ENCODE data around the gene SVOP.
"Not testable (repeated sequence)": the region's sequence is repeated elsewhere in the genome, so short reads cannot be mapped to it uniquely, and the experiment has no call there.

- not testable (repeated sequence) for TF ChIP-seq EZH2phosphoT487 (IDR thresholded peaks at IDR 0.05; ENCODE audit: low read depth)
- TF ChIP-seq, protein P1, sequence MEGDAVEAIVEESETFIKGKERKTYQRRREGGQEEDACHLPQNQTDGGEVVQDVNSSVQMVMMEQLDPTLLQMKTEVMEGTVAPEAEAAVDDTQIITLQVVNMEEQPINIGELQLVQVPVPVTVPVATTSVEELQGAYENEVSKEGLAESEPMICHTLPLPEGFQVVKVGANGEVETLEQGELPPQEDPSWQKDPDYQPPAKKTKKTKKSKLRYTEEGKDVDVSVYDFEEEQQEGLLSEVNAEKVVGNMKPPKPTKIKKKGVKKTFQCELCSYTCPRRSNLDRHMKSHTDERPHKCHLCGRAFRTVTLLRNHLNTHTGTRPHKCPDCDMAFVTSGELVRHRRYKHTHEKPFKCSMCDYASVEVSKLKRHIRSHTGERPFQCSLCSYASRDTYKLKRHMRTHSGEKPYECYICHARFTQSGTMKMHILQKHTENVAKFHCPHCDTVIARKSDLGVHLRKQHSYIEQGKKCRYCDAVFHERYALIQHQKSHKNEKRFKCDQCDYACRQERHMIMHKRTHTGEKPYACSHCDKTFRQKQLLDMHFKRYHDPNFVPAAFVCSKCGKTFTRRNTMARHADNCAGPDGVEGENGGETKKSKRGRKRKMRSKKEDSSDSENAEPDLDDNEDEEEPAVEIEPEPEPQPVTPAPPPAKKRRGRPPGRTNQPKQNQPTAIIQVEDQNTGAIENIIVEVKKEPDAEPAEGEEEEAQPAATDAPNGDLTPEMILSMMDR (IDR thresholded peaks at IDR 0.05; ENCODE audit: low read depth, low read length): not testable (repeated sequence)
Observed at GRCh38 chr12:109054124-109054513, 33.3 kb upstream of the SVOP start.
